Type B pancreatic cell (in vitro differentiated cells): Measurements from ENCODE around the gene STK10. TPM values are rescaled to one million over a fixed set of nuclear protein-coding genes. Genes with fewer than 3 reads are reported as not detected.

ENCODE experiments used
- DNase-seq: peaks from one replicate; pipeline ENCODE4 v3.0.0; 2021; ENCODE audit warnings: mixed read lengths; ENCODE audit not compliant: unreplicated experiment; ENCODE audit errors: extremely low spot score
- H3K27ac Mint-ChIP-seq: 2 replicates; pipeline ENCODE4 v1.8.0; 2021; ENCODE audit warnings: mild to moderate bottlenecking, mixed read lengths
- H3K27me3 Mint-ChIP-seq: 2 replicates; pipeline ENCODE4 v1.8.0; 2021; ENCODE audit warnings: mixed read lengths
- H3K36me3 Mint-ChIP-seq: 2 replicates; pipeline ENCODE4 v1.8.0; 2021; ENCODE audit warnings: mixed read lengths
- H3K4me1 Mint-ChIP-seq: one replicate; pipeline ENCODE4 v1.8.0; 2021; ENCODE audit warnings: mixed read lengths; ENCODE audit not compliant: unreplicated experiment
- H3K4me3 Mint-ChIP-seq: 2 replicates; pipeline ENCODE4 v1.8.0; 2021; ENCODE audit warnings: mild to moderate bottlenecking, mixed read lengths
- H3K9me3 Mint-ChIP-seq: 2 replicates; pipeline ENCODE4 v1.8.0; 2021; ENCODE audit warnings: mixed read lengths
- CTCF ChIP-seq: fragments of 200-600 bp; sonication (generic); conservative IDR thresholded peaks from 2 replicates; pipeline ENCODE4 v1.5.0; 2021; ENCODE audit warnings: antibody characterized with exemption, mild to moderate bottlenecking
- total RNA-seq: library from RNA; stranded (reverse); gene quantifications from 2 replicates; pipeline ENCODE4 v1.2.1, GENCODE V29; 2021; ENCODE audit warnings: low replicate concordance

The STK10 gene
- total RNA-seq, 1 donor from 2014 or later = 15.2 TPM

GRCh38 chr5:172146748-172147092 is 41.3 kb downstream of the STK10 start:
- Mint-ChIP-seq H3K4me3 (no peak overlapping the region), H3K9me3 (no peaks in the 10 kb centered on the region)

GRCh38 chr5:172145870-172146747 is 41.9 kb downstream of the STK10 start:
- DNase-seq = no peak
- H3K9me3 Mint-ChIP-seq = no peaks in the 10 kb centered on the region
- no peak overlapping the region for H3K4me3 Mint-ChIP-seq

More at GRCh38 chr5:172146748-172147092, 41.3 kb downstream of the STK10 start:
- H3K27me3 Mint-ChIP-seq = no peaks in the 10 kb centered on the region
- H3K27ac Mint-ChIP-seq = peak overlapping the region; percentile 5
- H3K4me1 Mint-ChIP-seq = peaks cover 22% of the 10 kb centered on the region
- no peak for DNase-seq
- TF ChIP-seq CTCF = no peak
- peaks cover under 1% of the 10 kb centered on the region for H3K36me3 Mint-ChIP-seq

GRCh38 chr5:172144931-172145869 is 42.8 kb downstream of the STK10 start:
- peaks cover 28% of the 10 kb centered on the region for H3K4me1 Mint-ChIP-seq
- no peaks in the 10 kb centered on the region for H3K27me3 Mint-ChIP-seq
- H3K4me3 Mint-ChIP-seq = no peak overlapping the region
- H3K27ac Mint-ChIP-seq = peak overlapping the region; percentile 26
- no peaks in the 10 kb centered on the region for H3K9me3 Mint-ChIP-seq
- H3K36me3 Mint-ChIP-seq = no peaks in the 10 kb centered on the region
- no peak for TF ChIP-seq CTCF
- no peak for DNase-seq

More at GRCh38 chr5:172145870-172146747, 41.9 kb downstream of the STK10 start:
- Mint-ChIP-seq H3K4me1 (peaks cover 23% of the 10 kb centered on the region), H3K36me3 (no peaks in the 10 kb centered on the region), H3K27ac (peak overlapping the region; percentile 5), H3K27me3 (no peaks in the 10 kb centered on the region)
- TF ChIP-seq CTCF = no peak

- Mint-ChIP-seq H3K4me1 (peaks cover 28% of the 10 kb centered on the region), H3K27me3 (no peaks in the 10 kb centered on the region), H3K27ac (peak overlapping the region; percentile 26), H3K36me3 (no peaks in the 10 kb centered on the region), H3K9me3 (peaks cover under 1% of the 10 kb centered on the region), H3K4me3 (no peak overlapping the region)
- DNase-seq = no peak
- no peak for TF ChIP-seq CTCF
These were observed 43.7 kb downstream of the STK10 start for GRCh38 chr5:172144291-172144815.

- H3K27me3 Mint-ChIP-seq = no peaks in the 10 kb centered on the region
- H3K9me3 Mint-ChIP-seq = peaks cover 5% of the 10 kb centered on the region
- peaks cover 28% of the 10 kb centered on the region for H3K4me1 Mint-ChIP-seq
- no peak overlapping the region for H3K27ac Mint-ChIP-seq
- no peaks in the 10 kb centered on the region for H3K36me3 Mint-ChIP-seq
- H3K4me3 Mint-ChIP-seq = no peak overlapping the region
- no peak for TF ChIP-seq CTCF
- DNase-seq = no peak
These were observed 44.1 kb downstream of the STK10 start for GRCh38 chr5:172143875-172144274.
